Kidney (tissue), 14 donors: ENCODE measurements around the gene HYDIN. TPM values are rescaled to one million over a fixed set of nuclear protein-coding genes. Genes with fewer than 3 reads are reported as not detected.

ENCODE experiments used
- DNase-seq, 5 donors: peaks; one replicate each; pipeline ENCODE4 v3.0.0-alpha.2; 2013 to 2020
- FAIRE-seq: peaks from 2 replicates; lab custom pipeline; 2012; peaks lifted over from hg19 to GRCh38; lab: Jason Lieb, UNC
- H3K27ac ChIP-seq, 2 donors: one replicate each; pipeline ENCODE4 v1.7.0; 2013; ENCODE audit warnings: low read depth in 2 of 2, low read length in 2 of 2, inconsistent platforms in 1 of 2
- H3K27me3 ChIP-seq: one replicate; pipeline ENCODE4 v1.7.1; 2013; ENCODE audit warnings: low read length, inconsistent platforms; ENCODE audit not compliant: control insufficient read depth, insufficient read depth
- H3K36me3 ChIP-seq, 3 donors: one replicate each; pipeline versions ENCODE4 v1.7.0 to v1.7.1; 2013; ENCODE audit warnings: low read length in 3 of 3, control low read depth in 1 of 3, inconsistent platforms in 1 of 3; ENCODE audit not compliant: insufficient read depth in 3 of 3, control insufficient read depth in 2 of 3
- H3K4me1 ChIP-seq, 3 donors: one replicate each; pipeline versions ENCODE4 v1.7.0 to v1.7.1; 2013; ENCODE audit warnings: low read length in 3 of 3, inconsistent platforms in 1 of 3, low read depth in 1 of 3; ENCODE audit not compliant: control insufficient read depth in 2 of 3, insufficient read depth in 2 of 3
- H3K4me3 ChIP-seq, 3 donors: one replicate each; pipeline versions ENCODE4 v1.7.0 to v1.8.1; 2013; ENCODE audit warnings: low read length in 3 of 3, control low read depth in 1 of 3, inconsistent platforms in 1 of 3
- H3K9ac ChIP-seq, 3 donors: one replicate each; pipeline versions ENCODE4 v1.7.0 to v1.7.1; 2013; ENCODE audit warnings: low read length in 3 of 3, control low read depth in 1 of 3, inconsistent platforms in 1 of 3
- H3K9me3 ChIP-seq, 3 donors: one replicate each; pipeline versions ENCODE4 v1.7.0 to v1.7.1; 2013; ENCODE audit warnings: low read length in 3 of 3, control low read depth in 1 of 3, inconsistent platforms in 1 of 3; ENCODE audit not compliant: control insufficient read depth in 2 of 3, insufficient read depth in 1 of 3
- CTCF ChIP-seq: IDR thresholded peaks from 3 replicates; pipeline ENCODE4 v1.5.1; 2012; ENCODE audit warnings: mild to moderate bottlenecking, moderate library complexity, borderline replicate concordance; ENCODE audit not compliant: insufficient read depth; ENCODE audit errors: extremely low read depth
- intact Hi-C: fragments of 100-400 bp; cut with DNase I; formaldehyde crosslinking; loops from one replicate; pipeline ENCODE4 v1.11.1; 2022
- polyA plus RNA-seq: library from polyadenylated mRNA; stranded (reverse); fragments of 350-450 nt; fragmentation: Illumina TruSeq; extraction: RNeasy Lipid Tissue Mini Kit (QIAGEN cat#74804); gene quantifications from one replicate; pipeline ENCODE4 v1.2.3, GENCODE V29; 2014; ENCODE audit warnings: low read depth, low replicate concordance; ENCODE audit not compliant: insufficient read depth
- total RNA-seq: library from RNA; stranded (reverse); fragmentation: NEBNext Ultra II Directional; extraction: Animal tissue kit (Norgen Biotek cat#: 25700); gene quantifications from one replicate; pipeline ENCODE4 v1.2.1, GENCODE V29; 2021
- donor health status: control.
- donor health status: control.
- donor health status: control.
- donor health status: control.
- donor health status: control.
- donor health status: DM: yes; HTN: yes; CAD: no.
- donor health status: Normal renal cell carcinoma (clear cell type).

The HYDIN gene
- total and polyA plus RNA-seq, 2 donors from 2014 or later: 1.8 to 21.0 TPM

GRCh38 chr16:70769131-70769530, 461.4 kb downstream of the HYDIN start:
- DNase-seq: no peak
- Histone ChIP-seq H3K27me3 (no peaks in the 10 kb centered on the region), H3K4me3 (no peak overlapping the region), H3K27ac (no peak overlapping the region), H3K4me1 (peaks cover 0 to 2% (median 0%) of the 10 kb centered on the region in 3 donors), H3K9ac (no peak overlapping the region), H3K36me3 (peaks cover 0 to 3% (median 0%) of the 10 kb centered on the region in 3 donors), H3K9me3 (no peaks in the 10 kb centered on the region)
- FAIRE-seq: no peak
- TF ChIP-seq CTCF: no peak
- intact Hi-C loops: no loop called here

GRCh38 chr16:70768203-70768580, 462.3 kb downstream of the HYDIN start:
- Histone ChIP-seq H3K9me3 (no peaks in the 10 kb centered on the region), H3K36me3 (peaks cover 0 to 3% (median 0%) of the 10 kb centered on the region in 3 donors), H3K4me1 (peaks cover 0 to 2% (median 0%) of the 10 kb centered on the region in 3 donors), H3K27ac (no peak overlapping the region), H3K27me3 (no peaks in the 10 kb centered on the region), H3K4me3 (no peak overlapping the region), H3K9ac (no peak overlapping the region)
- no peak for TF ChIP-seq CTCF
- intact Hi-C loops: no loop called here
- no peak for DNase-seq
- FAIRE-seq: no peak

- Histone ChIP-seq H3K27ac (no peak overlapping the region), H3K9me3 (no peaks in the 10 kb centered on the region), H3K36me3 (peaks cover 0 to 4% (median 3%) of the 10 kb centered on the region in 3 donors), H3K4me3 (no peak overlapping the region), H3K4me1 (peaks cover 0 to 2% (median 0%) of the 10 kb centered on the region in 3 donors), H3K27me3 (no peaks in the 10 kb centered on the region), H3K9ac (no peak overlapping the region)
- peak in 1 of 5 donors; percentile 16 for DNase-seq
- no peak for FAIRE-seq
- intact Hi-C loops: no loop called here
- TF ChIP-seq CTCF: no peak
Measured at GRCh38 chr16:70767377-70768202, 462.9 kb downstream of the HYDIN start.
